Measurements from ENCODE around the gene FBXL7.

Gene FBXL7

DNA sequence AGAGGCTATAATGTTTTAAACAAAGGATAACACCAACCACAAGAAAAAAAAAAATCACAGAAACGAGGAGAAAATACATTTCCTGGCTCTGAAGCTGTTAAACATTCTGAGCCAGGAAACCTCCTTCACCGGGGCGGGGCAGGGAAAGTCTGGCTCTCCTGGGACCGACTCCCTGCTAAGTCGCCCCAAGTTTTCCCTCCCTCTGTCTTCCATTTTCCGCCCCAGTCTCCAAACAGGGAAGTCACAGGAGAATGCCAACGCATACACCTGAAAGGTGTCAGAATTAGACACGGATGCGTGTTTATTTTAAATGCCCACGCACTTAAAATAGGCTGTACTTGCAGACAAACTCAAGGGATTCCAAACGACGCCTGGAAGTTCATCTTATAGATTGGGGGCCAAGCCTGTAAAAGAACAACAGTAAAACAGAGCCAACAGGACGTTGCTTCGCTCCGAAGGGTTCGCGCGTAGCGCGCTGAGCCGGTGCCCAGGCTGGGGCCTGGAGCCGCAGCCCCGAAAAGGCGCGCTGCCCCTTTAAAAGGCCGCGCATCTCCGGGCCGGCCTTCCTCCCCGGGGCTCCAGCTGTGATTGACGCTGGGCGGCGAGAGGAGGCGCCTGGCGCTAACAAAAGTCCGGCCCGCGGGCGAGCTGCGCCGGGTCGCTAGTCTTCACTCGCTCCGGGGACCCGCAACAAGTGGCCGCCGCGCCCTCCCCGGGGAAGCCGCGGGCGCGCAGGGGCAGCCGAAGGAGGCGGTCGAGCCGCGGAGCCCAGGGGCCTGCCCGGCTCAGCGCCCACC is at the start of gene FBXL7:
Gene FBXL7, plus strand, starts transcription at position 653 of the 797 bp plus-strand sequence.
- peak; percentile 77 for DNase-seq

GRCh38 chr5:15450473-15450872 is 49.5 kb upstream of the FBXL7 start:
- in situ Hi-C loops (cut with HindIII; ENCODE audit: low pct_ligation_motif_present, low pct_unique_long_range_greater_than_20kb, low sequenced_read_pairs): no loop called here

More for the DNA sequence above, at the start of gene FBXL7:
- in situ Hi-C loops (cut with HindIII; ENCODE audit: low pct_ligation_motif_present, low pct_unique_long_range_greater_than_20kb, low sequenced_read_pairs): no loop called here

GRCh38 chr5:15450949-15451348 is 49.0 kb upstream of the FBXL7 start:
- DNase-seq: no peak
- in situ Hi-C loops (cut with HindIII; ENCODE audit: low pct_ligation_motif_present, low pct_unique_long_range_greater_than_20kb, low sequenced_read_pairs): no loop called here

More at GRCh38 chr5:15450473-15450872, 49.5 kb upstream of the FBXL7 start:
- DNase-seq: no peak

GRCh38 chr5:15452030-15452429 is 48.0 kb upstream of the FBXL7 start:
- no peak for DNase-seq
- in situ Hi-C loops (cut with HindIII; ENCODE audit: low pct_ligation_motif_present, low pct_unique_long_range_greater_than_20kb, low sequenced_read_pairs): no loop called here

DNA sequence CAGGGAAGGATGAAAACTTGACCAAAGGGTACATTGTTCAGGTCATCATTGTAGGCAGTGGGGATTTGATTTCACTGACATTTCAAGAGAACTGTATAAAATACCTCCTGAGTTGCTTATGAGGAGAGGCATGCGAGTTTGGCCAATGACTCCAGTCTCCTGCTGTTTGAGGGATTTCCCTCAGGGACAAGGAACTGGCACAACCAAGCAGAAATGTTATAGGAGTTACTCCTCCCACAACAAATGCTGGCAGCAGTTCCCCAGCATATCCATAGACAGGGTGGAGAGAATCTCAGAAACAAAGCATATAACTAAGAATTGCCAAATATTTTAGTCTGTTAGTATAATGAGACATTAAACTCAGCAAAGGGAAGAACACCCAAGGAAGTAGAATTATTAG is 47.2 kb upstream of the FBXL7 start:
- in situ Hi-C loops (cut with HindIII; ENCODE audit: low pct_ligation_motif_present, low pct_unique_long_range_greater_than_20kb, low sequenced_read_pairs): no loop called here
- no peak for DNase-seq

DNA sequence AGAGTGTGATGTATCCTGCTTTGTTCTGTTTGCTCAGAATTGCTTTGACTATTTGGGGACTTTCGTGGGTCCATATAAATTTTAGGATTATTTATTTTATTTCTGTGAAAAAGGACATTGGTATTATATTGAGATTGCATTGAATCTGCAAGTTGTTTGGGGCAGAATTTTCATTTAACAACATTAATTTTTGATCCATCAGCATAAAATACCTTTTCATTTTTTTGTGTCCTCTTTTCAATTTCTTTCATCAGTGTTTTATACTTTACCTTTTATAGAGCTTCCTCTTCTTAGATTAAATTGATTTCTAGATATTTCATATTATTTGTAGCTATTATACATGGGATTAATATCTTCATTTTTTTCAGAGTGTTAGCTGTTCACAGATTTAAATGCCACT is 40.8 kb upstream of the FBXL7 start:
- in situ Hi-C loops (cut with HindIII; ENCODE audit: low pct_ligation_motif_present, low pct_unique_long_range_greater_than_20kb, low sequenced_read_pairs): no loop called here
- DNase-seq: no peak

DNA sequence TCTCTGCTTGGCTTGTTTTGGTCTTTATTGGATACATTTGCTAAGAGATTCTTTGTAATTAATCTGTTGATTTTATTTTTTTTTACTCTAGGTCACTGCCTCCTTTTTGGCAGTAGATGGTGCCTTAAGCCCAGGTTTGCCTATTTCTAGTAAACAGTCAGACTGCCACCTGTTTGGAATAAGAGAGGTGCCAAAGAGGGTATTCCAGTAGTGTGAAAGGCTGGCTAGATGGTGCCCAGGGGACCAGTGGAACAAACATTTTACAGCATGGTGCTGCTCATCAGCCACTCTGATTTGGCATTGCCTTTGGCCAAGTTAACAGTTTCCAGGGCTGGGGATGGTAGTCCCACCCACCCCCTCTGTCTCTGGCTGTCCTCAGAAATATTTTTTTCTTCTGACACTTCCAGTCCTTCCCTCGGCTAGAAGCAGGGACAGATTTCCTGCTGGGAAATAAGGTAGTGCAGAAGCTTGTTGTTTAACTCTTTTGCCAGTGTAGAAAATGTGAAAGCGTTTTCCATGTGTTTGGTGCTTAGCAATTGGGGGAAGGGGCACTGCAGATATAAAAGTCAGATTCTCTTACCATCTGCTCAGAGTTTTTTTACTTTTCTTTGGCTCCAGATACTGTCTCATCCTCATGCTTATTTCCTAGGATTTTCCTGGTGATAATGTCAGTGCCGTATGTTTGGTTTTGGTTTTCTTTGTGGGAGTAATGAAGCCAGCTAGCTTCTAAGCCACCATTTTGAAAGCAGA is 36.6 kb upstream of the FBXL7 start:
- in situ Hi-C loops (cut with HindIII; ENCODE audit: low pct_ligation_motif_present, low pct_unique_long_range_greater_than_20kb, low sequenced_read_pairs): no loop called here
- peak; percentile 33 for DNase-seq

DNA sequence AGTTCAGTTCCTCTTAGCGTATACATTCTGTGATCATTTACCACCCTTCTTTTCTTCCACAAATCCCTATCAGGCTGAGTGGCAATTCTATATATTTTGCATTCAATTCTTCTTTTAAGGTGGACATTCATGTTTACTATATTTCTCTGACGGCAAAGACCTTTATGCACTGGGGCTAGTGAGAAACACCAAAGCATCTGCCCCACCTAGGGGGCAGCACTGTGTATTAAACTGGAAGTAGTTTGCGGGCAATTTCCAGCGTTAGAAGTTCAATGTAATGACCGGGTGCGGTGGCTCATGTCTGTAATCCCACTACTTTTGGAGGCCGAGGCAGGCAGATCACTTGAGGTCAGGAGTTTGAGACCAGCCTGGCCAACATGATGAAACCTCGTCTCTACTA is 27.9 kb upstream of the FBXL7 start:
- no peak for DNase-seq
- in situ Hi-C loops (cut with HindIII; ENCODE audit: low pct_ligation_motif_present, low pct_unique_long_range_greater_than_20kb, low sequenced_read_pairs): no loop called here

GRCh38 chr5:15474143-15474719 is 25.7 kb upstream of the FBXL7 start:
- in situ Hi-C loops (cut with HindIII; ENCODE audit: low pct_ligation_motif_present, low pct_unique_long_range_greater_than_20kb, low sequenced_read_pairs): no loop called here
- no peak for DNase-seq

DNA sequence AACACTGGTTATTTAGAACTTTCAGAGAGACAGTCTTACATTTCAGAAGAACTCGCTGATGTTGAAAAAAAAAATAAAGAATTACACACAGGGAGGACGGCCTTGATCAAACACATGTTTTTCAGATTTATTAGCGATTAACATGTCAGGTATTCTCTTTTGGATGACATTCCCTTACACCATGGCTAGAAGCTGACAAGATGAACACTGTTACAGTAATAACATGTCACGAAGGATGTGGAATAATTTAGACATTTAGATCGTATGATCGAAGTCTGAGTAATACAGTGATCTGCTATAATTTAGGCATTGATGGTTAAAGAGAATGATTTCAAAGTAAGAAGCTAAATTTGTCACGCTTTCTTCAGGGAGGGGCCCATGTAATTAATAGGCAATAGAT is 24.6 kb upstream of the FBXL7 start:
- no peak for DNase-seq
- in situ Hi-C loops (cut with HindIII; ENCODE audit: low pct_ligation_motif_present, low pct_unique_long_range_greater_than_20kb, low sequenced_read_pairs): no loop called here

- DNase-seq: no peak
- in situ Hi-C loops (cut with HindIII; ENCODE audit: low pct_ligation_motif_present, low pct_unique_long_range_greater_than_20kb, low sequenced_read_pairs): no loop called here
Measured at GRCh38 chr5:15476977-15477376, 23.0 kb upstream of the FBXL7 start.

GRCh38 chr5:15480436-15480835 is 19.5 kb upstream of the FBXL7 start:
- no peak for DNase-seq
- in situ Hi-C loops (cut with HindIII; ENCODE audit: low pct_ligation_motif_present, low pct_unique_long_range_greater_than_20kb, low sequenced_read_pairs): no loop called here

DNA sequence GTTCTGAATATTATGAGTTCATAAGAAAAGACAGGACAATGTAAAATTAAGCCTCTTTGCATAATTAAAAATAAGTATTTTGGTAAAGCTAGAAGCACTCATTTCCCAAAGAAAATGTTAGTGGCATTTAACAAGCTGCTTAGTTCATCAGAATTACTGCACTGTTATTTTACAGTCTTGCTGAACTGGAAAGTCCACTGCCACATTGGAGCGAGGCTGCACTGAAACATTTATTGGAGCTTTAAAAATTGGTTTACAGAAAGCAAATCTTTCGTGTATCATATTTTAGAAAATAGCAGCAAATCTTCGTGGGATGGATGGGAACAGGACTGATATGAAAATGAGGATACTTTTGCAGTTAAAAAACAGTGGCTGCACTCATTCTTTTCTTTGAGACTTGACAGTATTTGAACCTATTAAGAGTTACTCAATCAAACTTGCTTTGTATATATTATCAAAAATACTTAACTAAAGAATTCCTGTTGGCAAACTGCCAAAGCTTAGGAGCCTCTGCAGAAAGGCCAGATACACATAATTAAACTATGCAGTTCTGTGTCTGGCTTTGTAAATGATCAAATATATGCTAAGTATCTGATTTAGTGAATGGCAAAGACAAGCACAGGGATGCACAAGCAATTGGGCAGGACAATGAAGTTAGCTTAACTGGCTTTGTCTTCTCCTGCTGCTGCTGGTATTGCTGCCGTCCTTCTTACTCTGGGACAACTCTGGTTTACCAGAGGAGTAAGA is 16.5 kb upstream of the FBXL7 start:
- in situ Hi-C loops (cut with HindIII; ENCODE audit: low pct_ligation_motif_present, low pct_unique_long_range_greater_than_20kb, low sequenced_read_pairs): no loop called here
- no peak for DNase-seq

GRCh38 chr5:15487228-15487627 is 12.8 kb upstream of the FBXL7 start:
- no peak for DNase-seq
- in situ Hi-C loops (cut with HindIII; ENCODE audit: low pct_ligation_motif_present, low pct_unique_long_range_greater_than_20kb, low sequenced_read_pairs): no loop called here

- in situ Hi-C loops (cut with HindIII; ENCODE audit: low pct_ligation_motif_present, low pct_unique_long_range_greater_than_20kb, low sequenced_read_pairs): no loop called here
- no peak for DNase-seq
Measured at GRCh38 chr5:15489571-15490235, 10.3 kb upstream of the FBXL7 start.

- in situ Hi-C loops (cut with HindIII; ENCODE audit: low pct_ligation_motif_present, low pct_unique_long_range_greater_than_20kb, low sequenced_read_pairs): no loop called here
- DNase-seq: no peak
Measured at GRCh38 chr5:15492545-15492944, 7.4 kb upstream of the FBXL7 start.

- no peak for DNase-seq
- in situ Hi-C loops (cut with HindIII; ENCODE audit: low pct_ligation_motif_present, low pct_unique_long_range_greater_than_20kb, low sequenced_read_pairs): no loop called here
Measured at GRCh38 chr5:15493501-15493900, 6.5 kb upstream of the FBXL7 start.

GRCh38 chr5:15495026-15495425 is 5.0 kb upstream of the FBXL7 start:
- in situ Hi-C loops (cut with HindIII; ENCODE audit: low pct_ligation_motif_present, low pct_unique_long_range_greater_than_20kb, low sequenced_read_pairs): no loop called here
- DNase-seq: no peak

All from ACHN (cell line).